Fibroblast of mammary gland (primary cell): ENCODE data around the gene PLEKHA6.
"Not testable (repeated sequence)": the region's sequence is repeated elsewhere in the genome, so short reads cannot be mapped to it uniquely, and the experiment has no call there.

Experiments used
- DNase-seq: peaks from one replicate; pipeline ENCODE4 v3.0.0-alpha.2; 2010; ENCODE audit warnings: low read depth
- H3K4me3 ChIP-seq: 2 replicates; pipeline ENCODE4 v1.5.1; 2011; ENCODE audit warnings: low read depth, mild to moderate bottlenecking, low read length, moderate library complexity; ENCODE audit not compliant: control insufficient read depth
- TF ChIP-seq, protein P1 (sequence below): conservative IDR thresholded peaks from 2 replicates; pipeline ENCODE4 v1.5.1; 2011; ENCODE audit warnings: low read depth, low read length, inconsistent platforms; ENCODE audit not compliant: control insufficient read depth, insufficient read depth

The PLEKHA6 gene

DNA sequence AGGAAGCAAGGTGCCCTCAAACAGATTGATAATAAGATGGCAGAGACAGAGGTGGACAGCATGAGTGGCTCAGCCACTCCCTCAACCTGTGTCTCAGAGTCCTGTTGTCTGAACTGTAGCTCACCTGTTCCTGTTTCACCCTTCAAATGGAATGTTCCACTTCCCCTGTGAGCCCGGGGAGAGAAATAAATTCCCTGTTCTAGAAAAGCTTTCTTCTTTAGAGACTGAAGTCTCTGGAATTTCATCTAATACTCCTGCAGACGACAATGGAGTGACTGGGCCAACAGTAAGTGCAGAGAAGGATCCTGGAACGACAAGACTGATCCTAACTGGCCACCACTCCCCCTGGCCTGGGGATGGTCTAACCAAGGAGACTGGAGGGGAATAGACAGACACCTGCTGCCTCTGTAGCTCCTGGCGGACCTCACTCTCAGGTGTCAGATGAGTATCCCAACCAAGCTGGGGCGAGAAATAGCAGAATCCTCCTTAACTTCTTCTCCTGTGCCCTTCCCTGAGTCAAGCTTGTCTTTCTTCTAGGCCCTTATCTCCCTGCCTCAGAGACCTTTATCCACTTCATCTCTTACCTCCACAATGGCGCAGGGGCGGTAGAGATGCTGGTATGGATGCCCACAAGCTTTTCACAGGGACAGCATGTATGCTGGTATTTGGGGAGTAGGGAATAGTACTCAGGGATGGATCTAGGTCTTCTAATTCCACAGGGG is 45.4 kb downstream of the PLEKHA6 start:
- H3K4me3 ChIP-seq = no peak overlapping the region
- TF ChIP-seq, protein P1, sequence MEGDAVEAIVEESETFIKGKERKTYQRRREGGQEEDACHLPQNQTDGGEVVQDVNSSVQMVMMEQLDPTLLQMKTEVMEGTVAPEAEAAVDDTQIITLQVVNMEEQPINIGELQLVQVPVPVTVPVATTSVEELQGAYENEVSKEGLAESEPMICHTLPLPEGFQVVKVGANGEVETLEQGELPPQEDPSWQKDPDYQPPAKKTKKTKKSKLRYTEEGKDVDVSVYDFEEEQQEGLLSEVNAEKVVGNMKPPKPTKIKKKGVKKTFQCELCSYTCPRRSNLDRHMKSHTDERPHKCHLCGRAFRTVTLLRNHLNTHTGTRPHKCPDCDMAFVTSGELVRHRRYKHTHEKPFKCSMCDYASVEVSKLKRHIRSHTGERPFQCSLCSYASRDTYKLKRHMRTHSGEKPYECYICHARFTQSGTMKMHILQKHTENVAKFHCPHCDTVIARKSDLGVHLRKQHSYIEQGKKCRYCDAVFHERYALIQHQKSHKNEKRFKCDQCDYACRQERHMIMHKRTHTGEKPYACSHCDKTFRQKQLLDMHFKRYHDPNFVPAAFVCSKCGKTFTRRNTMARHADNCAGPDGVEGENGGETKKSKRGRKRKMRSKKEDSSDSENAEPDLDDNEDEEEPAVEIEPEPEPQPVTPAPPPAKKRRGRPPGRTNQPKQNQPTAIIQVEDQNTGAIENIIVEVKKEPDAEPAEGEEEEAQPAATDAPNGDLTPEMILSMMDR = no peak
- DNase-seq = no peak

DNA sequence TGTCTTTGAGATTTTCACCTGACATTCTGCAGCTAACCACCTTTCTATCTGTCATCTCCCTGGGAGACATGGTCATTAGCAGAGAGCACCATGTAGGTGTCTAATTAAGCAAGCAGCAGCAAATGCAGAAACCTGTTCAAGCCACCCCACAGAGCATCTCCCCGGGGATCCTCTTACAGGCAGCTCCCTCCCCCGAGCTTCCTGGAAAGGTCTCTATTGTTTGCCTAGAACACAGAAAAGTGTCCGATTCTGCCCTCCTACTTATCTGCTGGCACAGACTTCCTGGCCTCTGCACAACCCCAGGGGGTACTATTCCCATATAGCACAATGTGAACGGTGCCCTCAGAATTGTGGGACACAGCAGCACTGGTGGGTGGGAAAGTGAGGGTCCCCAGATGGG is 46.1 kb downstream of the PLEKHA6 start:
- DNase-seq = no peak
- TF ChIP-seq, protein P1 = no peak
- no peak overlapping the region for H3K4me3 ChIP-seq

DNA sequence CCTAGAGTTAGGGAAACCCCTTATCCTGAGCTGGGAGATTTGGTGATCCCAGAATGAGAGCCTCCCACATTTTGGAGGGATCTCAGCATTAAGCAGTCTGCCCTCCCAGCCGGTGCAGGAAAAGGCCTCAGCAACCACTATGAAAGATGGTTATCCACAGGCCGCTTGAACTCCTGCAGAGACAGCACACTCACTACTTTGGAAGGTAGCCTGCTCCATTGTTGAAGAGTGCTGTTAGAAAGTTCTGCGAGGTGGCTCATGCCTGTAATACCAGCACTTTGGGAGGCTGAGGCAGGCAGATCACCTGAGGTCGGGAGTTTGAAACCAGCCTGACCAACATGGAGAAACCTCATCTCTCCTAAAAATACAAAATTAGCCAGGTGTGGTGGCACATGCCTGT is 48.8 kb downstream of the PLEKHA6 start:
- H3K4me3 ChIP-seq, DNase-seq: not testable (repeated sequence)

DNA sequence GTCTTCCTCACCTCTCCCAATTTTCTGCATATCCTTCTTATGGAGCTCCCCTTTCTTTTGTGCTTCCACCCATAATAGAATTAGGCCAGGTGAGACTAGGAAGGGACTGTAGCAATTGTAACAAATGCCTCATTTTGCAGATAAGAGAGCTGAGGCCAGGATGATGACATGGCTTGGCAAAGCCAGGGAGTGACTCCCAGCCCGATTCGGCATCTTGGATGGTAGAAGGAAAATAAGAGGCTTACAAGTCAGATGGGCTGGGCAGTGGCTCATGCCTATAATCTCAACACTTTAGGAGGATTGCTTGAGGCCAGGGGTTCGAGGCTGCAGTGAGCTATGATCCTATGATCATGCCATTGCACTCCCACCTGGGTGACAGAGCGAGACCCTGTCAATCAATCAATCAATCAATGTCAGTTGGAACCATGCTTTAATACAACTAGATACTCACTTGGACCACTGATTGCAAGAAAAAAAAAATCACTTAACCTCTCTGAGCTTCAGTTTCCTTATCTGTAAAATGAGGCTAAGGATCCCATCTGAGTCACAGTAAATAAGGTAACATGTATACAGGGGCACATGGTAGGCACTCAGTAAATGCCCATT is 51.6 kb downstream of the PLEKHA6 start:
- DNase-seq = no peak
- TF ChIP-seq, protein P1 = no peak
- no peak overlapping the region for H3K4me3 ChIP-seq

DNA sequence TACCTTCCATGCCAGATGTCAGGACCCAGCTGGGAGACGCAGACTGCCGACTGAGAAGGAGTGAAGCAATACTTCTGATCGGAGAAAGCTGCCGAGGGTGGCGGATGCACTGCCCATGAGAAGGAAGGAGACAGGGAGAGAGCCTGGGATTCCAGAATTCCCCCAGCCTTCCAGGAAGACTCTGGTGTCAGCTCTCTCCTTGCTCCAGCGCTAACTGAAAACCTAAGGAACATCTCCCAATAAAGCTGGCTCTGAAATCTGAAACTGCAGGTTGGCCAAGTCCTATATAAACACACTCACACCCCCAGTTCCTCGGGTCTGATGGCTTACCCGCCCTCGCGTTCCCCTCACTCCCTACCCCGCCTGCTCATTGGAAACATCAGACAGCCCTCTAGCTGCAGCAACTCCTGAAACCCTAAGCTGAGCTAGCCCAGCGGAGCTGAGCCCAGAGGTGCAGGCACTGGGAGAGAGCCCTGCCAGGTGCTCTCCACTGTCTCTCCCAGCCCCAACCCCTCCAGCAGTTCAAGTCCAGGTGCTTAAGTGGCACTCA is 52.3 kb downstream of the PLEKHA6 start:
- no peak overlapping the region for H3K4me3 ChIP-seq
- peak; percentile 37 for DNase-seq
- TF ChIP-seq, protein P1 = peak; percentile 7

DNA sequence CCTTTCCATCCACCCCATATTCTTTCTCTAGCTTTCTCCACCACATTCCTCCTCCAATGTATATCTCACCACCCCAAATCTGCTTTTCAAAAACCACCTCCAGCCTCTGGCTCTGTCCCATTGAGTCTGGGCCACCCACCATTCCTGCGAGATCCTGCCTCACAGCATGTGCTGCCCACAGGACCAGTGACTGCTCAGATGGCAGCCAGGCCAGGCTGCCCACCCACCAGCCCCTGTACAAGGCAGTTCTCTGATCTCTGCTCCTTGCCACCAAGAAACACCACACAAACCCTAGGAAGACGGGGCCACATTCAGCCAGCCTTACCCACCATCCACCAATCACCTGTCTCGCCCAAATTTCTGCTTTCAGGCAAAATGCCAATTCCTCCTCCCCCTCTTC is 53.7 kb downstream of the PLEKHA6 start:
- TF ChIP-seq, protein P1 = no peak
- no peak overlapping the region for H3K4me3 ChIP-seq
- DNase-seq = no peak

DNA sequence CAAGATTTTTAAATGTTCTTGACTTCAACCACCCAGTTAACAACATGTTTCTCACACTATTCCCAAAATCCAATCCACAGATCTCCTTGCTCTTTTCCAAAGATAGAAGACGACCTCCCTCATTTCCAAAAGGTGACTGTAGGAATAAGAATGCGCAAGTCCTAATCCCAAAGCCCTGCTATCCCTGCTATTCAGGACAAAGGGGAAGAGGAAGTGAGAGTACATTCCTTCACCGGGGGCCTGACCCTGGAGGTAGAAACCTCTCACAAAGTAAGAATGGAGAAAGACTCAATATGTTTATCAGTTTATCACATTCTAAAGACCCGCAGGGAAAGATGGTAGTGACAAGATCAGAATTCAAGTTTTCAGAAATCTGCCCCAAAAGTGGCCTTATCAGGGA is 55.7 kb downstream of the PLEKHA6 start:
- TF ChIP-seq, protein P1 = no peak
- no peak overlapping the region for H3K4me3 ChIP-seq
- DNase-seq = no peak
